GM03348 (cell line): ENCODE data around the gene PXT1.
A peak's percentile ranks its signal among the peaks of the same experiment; 100 is the strongest.

Source experiments
- DNase-seq: peaks from one replicate; pipeline ENCODE4 v3.0.0; 2012; ENCODE audit warnings: low spot score

The PXT1 gene

DNA sequence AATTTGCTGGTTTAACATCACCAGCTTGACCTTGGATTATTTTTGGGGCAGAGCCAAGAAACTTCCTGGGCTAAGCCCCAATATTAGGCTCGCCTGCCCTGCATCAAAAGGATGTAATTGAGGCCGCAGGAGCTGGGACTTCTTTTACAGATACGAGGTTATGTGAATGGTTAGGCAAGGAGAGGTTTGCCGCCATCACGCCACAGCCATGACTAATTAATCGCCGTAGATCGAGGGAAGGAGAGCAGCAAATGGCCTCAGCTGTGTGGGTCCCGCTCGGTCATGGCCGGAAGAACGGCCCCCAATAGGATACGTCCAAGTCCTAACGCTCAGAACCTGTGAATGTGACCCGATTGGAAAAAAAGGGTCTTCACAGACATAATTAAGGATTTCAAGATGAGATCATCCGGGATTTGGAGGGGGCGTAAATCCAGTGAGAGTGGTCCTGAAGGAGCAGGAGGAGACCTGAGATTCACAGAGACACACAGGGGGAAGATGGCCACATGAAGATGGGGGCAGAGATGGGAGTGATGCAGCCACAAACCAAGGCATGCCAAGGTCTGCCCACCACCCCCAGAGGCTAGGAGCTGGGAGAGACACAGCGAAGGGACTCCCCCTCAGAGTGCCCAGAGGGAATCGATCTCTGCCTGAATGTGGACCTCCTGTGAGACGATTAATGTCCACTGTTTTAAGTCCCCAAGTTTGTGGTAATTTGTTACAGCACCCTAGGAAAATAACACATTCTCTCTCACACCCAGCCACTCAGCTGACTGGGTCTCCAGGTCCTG is 96.0 kb downstream of the PXT1 start:
- no peak for DNase-seq

- no peak for DNase-seq
These were observed 96.8 kb downstream of the PXT1 start for GRCh38 chr6:36345681-36346466.

DNA sequence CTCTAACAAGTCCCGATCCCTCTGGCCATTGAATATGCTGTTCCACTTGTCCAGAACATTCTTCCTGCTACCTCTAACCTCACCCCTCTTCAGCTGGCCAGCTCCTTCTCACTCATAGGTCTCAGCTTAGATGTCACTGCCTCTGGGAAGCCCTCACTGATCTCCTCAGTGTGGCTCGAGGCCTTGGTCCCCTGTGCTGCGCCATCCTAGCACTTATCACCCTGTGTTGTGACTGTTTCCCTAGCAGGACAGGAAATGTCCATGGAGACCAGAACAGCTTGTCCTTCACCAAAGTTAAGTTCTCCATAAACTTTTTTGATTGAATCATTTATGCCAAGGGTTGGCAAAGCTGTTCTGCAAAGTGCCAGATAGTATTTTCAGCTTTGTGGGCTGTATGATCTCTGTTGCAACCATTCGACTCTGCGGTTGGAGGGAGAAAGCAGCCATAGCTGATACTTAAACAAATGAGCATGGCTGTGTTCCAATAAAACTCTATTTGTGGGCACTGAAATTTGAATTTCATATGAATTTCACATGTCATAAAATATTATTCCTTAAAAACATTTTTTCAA is 99.5 kb downstream of the PXT1 start:
- DNase-seq = no peak

DNA sequence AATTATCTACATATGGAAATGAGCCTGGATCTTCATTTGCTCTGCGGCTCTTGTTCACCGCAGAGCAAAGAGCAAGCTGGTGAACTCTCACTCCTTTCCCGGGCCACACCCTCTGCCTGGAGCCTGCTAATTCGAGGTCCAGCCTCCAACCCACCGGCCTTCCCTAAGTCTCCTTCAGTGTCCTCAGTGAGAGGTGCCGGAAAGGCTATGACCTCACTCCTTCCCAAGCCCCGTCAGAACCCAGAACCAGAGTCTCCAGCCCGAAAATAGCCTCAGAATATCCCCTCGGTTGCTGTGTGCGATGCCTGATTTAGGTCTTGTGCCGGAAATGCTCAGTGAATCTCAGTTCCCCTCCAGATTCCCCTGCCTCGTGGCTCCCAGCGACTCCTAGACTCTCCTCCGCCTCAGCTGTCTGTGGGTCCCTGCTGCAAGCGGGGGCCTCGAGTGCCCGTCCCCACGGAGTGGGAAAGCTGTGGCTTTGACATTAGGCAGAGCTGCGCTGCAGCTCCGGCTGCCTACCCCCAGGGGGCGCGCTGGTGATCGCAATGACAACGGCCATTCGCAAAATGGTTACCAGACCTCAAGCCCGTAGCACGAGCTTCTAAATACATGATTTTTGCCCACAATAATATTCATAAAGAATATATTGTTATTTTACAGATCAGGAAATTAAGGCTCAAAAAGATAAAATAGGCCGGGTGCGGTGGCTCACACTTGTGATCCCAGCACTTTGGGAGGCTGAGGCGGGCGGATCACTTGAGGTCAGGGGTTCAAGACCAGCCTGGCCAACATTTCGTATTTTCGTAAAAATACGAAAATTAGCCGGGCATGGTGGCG is 101.8 kb downstream of the PXT1 start:
- peak; percentile 89 for DNase-seq
